NCI-H2227 treated with DMSO at 0.1 percent for 48 hours (cell line): ENCODE results near the gene ARL13B.
"Not testable (repeated sequence)": the region's sequence is repeated elsewhere in the genome, so short reads cannot be mapped to it uniquely, and the experiment has no call there.

Experiments used
- DNase-seq: peaks from one replicate; lab custom pipeline; 2025; lab: John Stamatoyannopoulos, UW

The ARL13B gene

DNA sequence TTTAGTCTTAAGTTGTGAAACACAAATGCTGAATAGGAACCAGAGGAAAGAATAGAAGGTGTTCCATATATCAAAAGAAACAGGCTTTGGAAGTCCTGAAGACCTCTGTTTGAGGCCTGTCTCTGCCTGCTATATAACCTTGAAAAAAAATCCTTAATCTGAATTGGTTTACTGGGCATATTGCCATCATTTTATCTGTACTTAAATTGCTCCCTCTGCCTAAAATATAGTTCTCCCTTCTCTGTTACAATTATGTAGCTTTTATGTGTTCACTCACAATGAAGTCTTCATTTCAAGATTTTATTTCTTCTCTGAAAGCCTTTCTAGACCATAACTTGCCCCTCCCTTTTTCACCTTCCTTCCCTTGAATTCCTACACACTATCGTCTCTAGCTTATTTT lies 21.2 kb downstream of the ARL13B start:
- DNase-seq, result no peak

DNA sequence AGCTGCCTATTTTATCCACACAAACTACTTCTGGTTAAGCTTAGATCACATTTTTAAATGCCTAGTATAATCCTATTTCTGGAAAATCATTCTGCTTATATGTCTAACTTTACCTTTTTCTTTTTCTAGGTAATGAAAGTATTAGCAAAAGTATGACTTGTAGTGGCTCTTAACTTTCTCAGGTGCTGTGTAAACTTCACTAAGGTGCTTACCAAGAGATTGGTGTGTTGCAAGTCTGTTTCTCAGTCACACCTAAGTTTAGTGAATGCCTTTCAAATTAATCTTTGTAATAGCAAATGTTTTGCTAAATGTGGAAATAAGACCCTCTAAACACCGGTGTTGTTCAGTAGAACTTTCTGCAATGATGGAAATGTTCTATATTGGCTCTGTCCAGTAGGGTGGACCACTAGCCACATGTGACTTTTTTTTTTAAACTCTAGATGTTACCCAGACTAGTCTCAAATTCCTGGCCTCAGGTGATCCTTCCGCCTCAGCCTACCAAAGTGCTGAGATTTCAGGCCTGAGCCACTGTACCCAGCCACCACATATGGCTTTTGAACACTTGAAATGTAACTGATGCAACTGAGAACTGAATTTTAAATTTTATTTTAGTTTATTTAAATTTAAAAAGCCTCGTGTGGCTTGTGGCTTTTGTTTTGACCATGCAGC lies 22.0 kb downstream of the ARL13B start:
- no peak for DNase-seq

DNA sequence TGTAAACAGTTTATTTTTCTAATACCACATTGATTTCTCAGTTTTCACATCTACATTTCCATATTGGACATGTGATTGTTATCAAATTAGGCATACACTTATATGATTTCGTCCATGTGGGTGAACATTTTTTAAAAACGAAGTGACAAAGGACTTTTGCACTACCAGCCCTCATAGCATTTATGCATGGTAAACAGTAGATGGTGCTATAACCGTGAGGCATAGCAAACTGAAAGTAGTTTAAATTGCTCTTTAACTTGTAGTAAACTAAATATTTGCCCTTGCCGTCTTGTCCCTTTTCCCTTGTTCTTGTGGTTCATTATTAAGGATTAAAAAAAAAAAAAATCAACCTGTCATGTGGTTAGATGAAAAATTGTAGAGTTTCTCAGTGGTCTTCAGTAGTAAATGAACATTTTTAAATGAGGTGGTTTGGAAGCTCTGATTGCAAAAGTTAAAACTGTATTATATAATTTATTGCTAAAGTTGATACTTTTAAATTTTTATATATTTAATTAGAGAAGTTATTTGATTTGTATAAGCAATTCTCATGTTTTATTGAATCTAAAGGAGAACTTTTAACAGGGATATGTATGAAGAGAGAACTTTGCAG lies 24.5 kb downstream of the ARL13B start:
- DNase-seq, result peak; percentile 18

- no peak for DNase-seq
These were observed 28.3 kb downstream of the ARL13B start for GRCh38 chr3:94008253-94008652.

GRCh38 chr3:94009608-94010007 lies 29.7 kb downstream of the ARL13B start:
- no peak for DNase-seq

DNA sequence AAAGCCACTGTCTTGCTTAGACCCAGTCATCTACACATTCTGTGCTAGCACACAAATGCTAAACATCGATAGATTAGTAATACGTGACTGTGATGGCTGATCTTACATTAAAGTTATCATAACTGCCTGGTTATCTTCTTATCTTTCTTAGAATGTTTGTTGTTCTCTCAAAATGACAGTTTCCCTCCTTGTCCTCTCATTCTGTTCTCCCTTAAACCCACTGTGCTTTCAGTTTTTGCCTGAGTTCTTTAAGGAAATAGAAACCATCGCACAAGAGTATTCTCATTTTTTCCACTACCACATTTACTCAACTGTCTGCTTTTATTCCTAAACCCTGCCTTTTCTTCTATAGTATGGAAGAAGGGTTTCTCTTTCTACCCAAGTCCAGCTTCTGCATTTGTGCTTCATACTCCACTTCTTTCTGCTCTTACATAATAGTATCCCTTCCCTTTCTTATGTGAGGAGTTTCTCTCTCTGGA lies 31.3 kb downstream of the ARL13B start:
- no peak for DNase-seq

DNA sequence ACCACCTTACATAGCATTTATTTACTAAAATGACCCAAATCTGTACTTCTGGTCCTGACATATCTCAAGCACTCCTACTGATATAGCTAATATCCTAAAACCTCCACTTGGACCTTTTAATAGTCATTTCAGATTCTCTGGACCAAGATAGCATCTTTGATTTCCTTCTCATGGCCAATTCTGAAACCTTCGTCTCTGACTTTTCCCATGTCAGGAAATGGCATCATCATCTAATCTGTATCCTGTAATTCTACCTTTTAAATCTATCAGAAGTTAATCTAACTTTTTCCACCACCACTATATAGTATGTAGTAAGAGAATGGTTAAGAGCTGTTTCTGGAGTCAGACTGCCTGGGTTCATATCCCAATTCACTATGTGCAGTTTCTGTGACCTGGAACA lies 32.2 kb downstream of the ARL13B start:
- DNase-seq, result no peak

GRCh38 chr3:94015025-94015424 lies 35.1 kb downstream of the ARL13B start:
- no peak for DNase-seq

GRCh38 chr3:94019659-94020058 lies 39.7 kb downstream of the ARL13B start:
- DNase-seq, result no peak

- DNase-seq, result no peak
These were observed 40.3 kb downstream of the ARL13B start for GRCh38 chr3:94020293-94020692.

- no peak for DNase-seq
These were observed 44.4 kb downstream of the ARL13B start for GRCh38 chr3:94024385-94024784.

DNA sequence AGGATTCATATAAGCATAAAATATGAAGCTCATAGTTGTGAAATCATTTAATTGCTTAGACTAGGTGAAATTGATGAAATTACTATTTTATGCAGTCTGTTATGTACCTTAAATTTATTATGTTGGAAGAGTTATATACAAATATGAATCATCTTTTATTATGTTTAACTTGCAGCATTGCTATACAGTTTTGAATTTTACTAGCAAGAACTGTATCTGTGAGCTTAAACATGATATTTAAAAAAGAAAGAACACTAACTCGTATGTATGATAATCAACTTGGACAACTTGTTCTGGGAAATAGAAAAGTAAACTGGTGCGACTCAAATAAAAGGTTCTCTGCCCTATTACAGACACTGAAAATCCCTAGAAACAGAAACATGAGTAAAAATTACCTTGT lies 46.7 kb downstream of the ARL13B start:
- no peak for DNase-seq

- no peak for DNase-seq
These were observed 48.3 kb downstream of the ARL13B start, which contains the start of gene STX19 for GRCh38 chr3:94028093-94028837. STX19 (minus strand) TSS chr3:94028597; CDS start chr3:94015269, 13,328 bp downstream.

DNA sequence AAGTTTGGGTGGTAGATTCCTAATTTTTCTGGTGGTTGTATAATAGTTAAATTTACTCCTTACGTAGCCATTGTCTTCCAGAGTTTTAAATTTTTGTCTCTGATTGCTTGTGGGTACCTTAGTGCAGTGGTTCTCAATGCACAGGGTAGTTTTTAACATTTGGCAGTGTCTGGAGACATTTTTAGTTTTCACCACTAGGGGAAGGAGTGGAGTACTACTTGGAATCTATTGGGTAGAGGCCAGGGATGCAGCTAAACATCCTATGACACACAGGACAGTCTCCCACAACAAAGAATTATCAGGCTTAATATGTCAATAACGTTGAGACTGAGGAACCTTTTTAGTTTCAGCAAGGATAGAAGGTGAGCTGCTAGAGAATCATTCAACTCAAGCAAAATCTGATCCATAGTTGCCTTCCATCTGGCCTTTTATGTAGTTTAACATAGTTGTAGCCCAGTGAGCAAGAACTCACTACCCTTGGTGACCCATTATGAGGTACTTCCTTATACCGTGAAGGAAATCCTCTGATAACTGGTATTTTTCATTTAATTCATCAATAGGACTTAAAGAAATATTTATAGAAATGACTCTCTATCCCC lies 57.1 kb downstream of the ARL13B start:
- no peak for DNase-seq

DNA sequence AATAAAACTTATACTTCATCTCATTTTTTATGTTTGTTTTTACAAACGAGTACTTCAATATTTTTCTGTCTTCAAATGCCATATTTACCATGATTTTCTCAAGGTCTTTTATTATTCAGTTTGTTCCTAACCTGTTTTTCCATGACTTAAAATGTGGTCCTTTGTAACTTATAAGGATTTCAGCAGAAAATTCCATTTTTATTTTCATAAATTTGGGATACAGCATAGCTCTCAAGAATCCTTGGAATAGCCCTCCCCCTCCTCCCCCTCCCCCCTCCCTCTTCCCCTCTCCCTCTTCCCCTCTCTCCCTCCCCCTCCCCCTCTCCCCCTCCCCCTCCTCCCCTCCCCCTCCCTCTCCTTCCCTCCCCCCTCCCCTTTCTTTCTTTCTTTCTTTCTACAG lies 63.3 kb downstream of the ARL13B start:
- no peak for DNase-seq

DNA sequence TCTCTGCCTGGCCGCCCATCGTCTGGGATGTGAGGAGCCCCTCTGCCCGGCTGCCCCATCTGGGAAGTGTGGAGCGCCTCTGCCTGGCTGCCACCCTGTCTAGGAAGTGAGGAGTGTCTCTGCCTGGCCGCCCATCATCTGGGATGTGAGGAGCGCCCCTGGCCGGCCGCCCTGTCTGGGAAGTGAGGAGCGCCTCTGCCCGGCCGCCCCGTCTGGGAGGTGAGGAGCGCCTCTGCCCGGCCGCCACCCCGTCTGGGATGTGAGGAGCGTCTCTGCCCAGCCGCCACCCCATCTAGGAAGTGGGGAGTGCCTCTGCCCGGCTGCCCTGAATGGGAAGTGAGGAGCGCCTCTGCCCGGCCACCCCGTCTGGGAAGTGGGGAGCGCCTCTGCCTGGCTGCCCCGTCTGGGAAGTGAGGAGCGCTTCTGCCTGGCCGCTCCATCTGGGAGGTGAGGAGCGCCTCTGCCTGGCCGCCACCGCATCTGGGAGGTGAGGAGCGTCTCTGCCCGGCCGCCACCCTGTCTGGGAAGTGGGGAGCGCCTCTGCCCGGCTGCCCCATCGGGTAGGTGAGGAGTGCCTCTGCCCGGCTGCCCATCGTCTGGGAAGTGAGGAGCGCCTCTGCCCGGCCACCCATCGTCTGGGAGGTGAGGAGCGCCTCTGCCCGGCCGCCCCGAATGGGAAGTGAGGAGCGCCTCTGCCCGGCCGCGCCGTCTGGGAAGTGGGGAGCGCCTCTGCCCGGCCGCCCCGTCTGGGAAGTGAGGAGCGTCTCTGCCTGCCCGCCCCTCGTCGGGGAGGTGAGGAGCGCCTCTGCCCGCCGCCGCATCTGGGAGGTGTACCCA lies 64.4 kb downstream of the ARL13B start:
- DNase-seq, result not testable (repeated sequence)

GRCh38 chr3:94046533-94046932 lies 66.6 kb downstream of the ARL13B start:
- DNase-seq, result no peak

DNA sequence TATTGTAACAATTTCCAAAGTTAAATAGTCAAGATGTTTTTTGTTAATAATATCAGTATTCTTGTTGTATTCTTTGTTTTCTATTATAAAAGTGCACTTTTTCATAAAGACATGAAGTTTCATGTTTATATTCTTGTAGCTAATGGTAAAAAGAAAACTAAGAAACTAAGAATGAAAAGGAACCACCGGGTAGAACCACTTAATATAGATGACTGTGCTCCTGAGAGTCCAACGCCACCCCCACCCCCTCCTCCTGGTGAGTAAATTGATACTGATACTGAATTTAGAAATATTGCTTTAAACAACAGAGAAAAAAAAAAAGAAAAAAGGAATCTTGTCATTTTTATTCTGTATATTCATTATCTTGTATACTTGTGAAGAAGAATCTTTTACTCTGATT lies 69.3 kb downstream of the ARL13B start:
- DNase-seq, result no peak

GRCh38 chr3:94050546-94050945 lies 70.6 kb downstream of the ARL13B start:
- no peak for DNase-seq

- DNase-seq, result no peak
These were observed 81.3 kb downstream of the ARL13B start for GRCh38 chr3:94061297-94061696.

GRCh38 chr3:94062513-94063404 lies 82.8 kb downstream of the ARL13B start, which contains the start of the genes DHFR2 and NSUN3:
DHFR2 (minus strand) TSS chr3:94062916; CDS start chr3:94061511, 1,405 bp downstream.
NSUN3 (plus strand) TSS chr3:94063061; CDS start chr3:94063127, 66 bp downstream.
- DNase-seq, result peak; percentile 93
